Chondrocyte (in vitro differentiated cells): ENCODE measurements around the gene MFNG. TPM values are rescaled to one million over a fixed set of nuclear protein-coding genes. Genes with fewer than 3 reads are reported as not detected.

Experiments
- DNase-seq: peaks from one replicate; pipeline ENCODE4 v3.0.0; 2021; ENCODE audit warnings: mixed read lengths, low spot score
- H3K27ac Mint-ChIP-seq: one replicate; pipeline ENCODE4 v1.8.0; 2021; ENCODE audit warnings: mild to moderate bottlenecking, moderate library complexity, mixed read lengths; ENCODE audit not compliant: unreplicated experiment
- H3K27me3 Mint-ChIP-seq: 2 replicates; pipeline ENCODE4 v1.8.0; 2021; ENCODE audit warnings: low read depth, mixed read lengths
- H3K36me3 Mint-ChIP-seq: 2 replicates; pipeline ENCODE4 v1.8.0; 2021; ENCODE audit warnings: low read depth, mixed read lengths
- H3K4me1 Mint-ChIP-seq: 2 replicates; pipeline ENCODE4 v1.8.0; 2021; ENCODE audit warnings: low read depth, mild to moderate bottlenecking, mixed read lengths
- H3K4me3 Mint-ChIP-seq: one replicate; pipeline ENCODE4 v1.8.0; 2021; ENCODE audit warnings: mild to moderate bottlenecking, moderate library complexity, mixed read lengths; ENCODE audit not compliant: unreplicated experiment
- H3K9me3 Mint-ChIP-seq: 2 replicates; pipeline ENCODE4 v1.8.0; 2021; ENCODE audit warnings: low read depth, mixed read lengths
- total RNA-seq: library from RNA; stranded (reverse); gene quantifications from 3 replicates; pipeline ENCODE4 v1.2.1, GENCODE V29; 2021
- TF ChIP-seq, protein P1 (sequence below): fragments of 200-600 bp; sonication (generic); IDR thresholded peaks from 2 replicates; pipeline ENCODE4 v1.5.0; 2021; ENCODE audit warnings: antibody characterized with exemption, mild to moderate bottlenecking, moderate library complexity

MFNG gene
- total RNA-seq, 1 donor from 2014 or later = 1.1 TPM

DNA sequence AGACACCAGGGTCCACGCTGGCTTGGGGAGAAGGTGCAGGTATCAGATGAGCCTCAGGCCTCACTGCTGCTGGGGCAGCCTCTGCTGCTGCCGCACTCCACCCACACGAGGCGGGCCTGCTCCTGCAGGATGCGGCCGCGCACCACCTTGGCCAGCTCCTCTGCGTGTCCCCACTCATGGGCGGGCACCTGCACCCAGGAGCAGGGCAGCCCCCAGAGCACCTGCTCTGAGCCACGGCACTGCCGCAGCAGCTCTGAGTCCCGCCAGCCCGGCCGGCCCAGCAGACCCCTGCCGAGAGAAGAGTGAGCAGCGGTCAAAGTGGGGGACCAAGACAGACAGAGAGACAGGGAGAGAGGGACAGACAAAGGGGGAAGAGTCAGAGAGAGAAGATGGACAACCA lies 4.9 kb upstream of the MFNG start:
- Mint-ChIP-seq H3K4me1 (peaks cover 20% of the 10 kb centered on the region), H3K36me3 (peaks cover 16% of the 10 kb centered on the region), H3K4me3 (no peak overlapping the region), H3K27me3 (no peaks in the 10 kb centered on the region), H3K27ac (no peak overlapping the region), H3K9me3 (no peaks in the 10 kb centered on the region)
- TF ChIP-seq, protein P1, sequence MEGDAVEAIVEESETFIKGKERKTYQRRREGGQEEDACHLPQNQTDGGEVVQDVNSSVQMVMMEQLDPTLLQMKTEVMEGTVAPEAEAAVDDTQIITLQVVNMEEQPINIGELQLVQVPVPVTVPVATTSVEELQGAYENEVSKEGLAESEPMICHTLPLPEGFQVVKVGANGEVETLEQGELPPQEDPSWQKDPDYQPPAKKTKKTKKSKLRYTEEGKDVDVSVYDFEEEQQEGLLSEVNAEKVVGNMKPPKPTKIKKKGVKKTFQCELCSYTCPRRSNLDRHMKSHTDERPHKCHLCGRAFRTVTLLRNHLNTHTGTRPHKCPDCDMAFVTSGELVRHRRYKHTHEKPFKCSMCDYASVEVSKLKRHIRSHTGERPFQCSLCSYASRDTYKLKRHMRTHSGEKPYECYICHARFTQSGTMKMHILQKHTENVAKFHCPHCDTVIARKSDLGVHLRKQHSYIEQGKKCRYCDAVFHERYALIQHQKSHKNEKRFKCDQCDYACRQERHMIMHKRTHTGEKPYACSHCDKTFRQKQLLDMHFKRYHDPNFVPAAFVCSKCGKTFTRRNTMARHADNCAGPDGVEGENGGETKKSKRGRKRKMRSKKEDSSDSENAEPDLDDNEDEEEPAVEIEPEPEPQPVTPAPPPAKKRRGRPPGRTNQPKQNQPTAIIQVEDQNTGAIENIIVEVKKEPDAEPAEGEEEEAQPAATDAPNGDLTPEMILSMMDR = no peak
- DNase-seq = no peak

DNA sequence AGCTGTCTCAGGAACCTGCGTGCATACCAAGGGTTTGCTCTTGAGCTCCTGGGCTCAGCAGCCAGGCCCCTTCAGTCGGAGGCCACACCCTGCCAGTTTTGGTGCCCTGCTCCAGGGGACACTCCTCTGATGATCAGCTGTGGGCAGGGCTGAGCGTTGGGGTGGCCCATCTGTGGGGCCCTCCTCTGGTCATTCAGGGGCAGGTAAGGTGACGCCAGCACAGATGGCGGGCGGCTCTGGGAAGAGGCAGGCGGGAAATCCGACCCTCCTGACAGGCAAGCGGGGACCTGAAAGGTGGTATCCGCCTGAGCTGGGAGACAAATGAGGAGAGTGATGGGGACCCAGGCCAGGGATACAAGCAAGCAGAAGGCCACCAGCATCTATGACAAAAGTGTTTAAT lies 3.8 kb upstream of the MFNG start:
- peaks cover 13% of the 10 kb centered on the region for H3K36me3 Mint-ChIP-seq
- H3K27me3 Mint-ChIP-seq = no peaks in the 10 kb centered on the region
- no peak for DNase-seq
- H3K4me1 Mint-ChIP-seq = peaks cover 17% of the 10 kb centered on the region
- H3K9me3 Mint-ChIP-seq = no peaks in the 10 kb centered on the region
- H3K27ac Mint-ChIP-seq = no peak overlapping the region
- TF ChIP-seq, protein P1 = no peak
- H3K4me3 Mint-ChIP-seq = no peak overlapping the region

DNA sequence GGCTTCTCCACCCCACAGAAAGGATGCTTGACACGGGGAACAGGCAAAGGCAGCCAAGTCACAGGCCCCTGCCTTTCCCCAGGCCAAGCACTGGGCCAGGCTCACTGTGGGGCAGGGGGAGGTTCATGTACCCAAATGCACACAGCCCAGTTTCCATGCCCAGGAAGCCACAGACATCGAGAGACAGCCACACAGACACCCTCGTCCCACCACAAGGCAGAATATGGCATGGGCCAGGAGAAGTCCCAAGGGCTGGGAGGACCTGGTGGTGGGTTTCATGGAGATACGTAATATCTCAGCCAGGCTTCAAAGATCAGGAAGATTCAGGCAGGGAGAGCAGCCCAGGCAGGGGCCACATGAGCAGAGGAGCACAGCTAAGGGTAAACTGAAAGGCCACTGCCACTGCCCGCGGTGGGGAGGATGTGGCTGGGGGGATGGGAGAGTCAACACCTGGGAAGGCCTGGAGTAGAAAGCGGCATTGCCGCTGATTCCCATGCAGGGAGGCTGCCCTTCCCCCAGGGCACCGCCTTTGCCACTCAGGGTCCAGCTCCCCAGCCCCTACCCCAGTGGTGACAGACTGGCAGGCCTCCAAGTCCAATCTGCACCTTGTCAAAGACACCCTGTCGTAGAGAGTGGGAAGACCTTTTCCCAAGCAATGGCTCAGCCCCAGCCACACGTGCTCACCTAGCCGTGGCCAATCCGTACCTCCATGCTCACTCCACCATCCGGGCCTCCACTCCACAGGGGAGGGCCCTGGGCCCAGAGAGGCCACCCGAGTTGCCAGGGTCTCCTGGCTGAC lies 2.4 kb upstream of the MFNG start:
- TF ChIP-seq, protein P1 = no peak
- Mint-ChIP-seq H3K9me3 (no peaks in the 10 kb centered on the region), H3K27me3 (no peaks in the 10 kb centered on the region), H3K36me3 (peaks cover 12% of the 10 kb centered on the region), H3K4me1 (peaks cover 20% of the 10 kb centered on the region), H3K27ac (no peak overlapping the region), H3K4me3 (no peak overlapping the region)
- DNase-seq = no peak

DNA sequence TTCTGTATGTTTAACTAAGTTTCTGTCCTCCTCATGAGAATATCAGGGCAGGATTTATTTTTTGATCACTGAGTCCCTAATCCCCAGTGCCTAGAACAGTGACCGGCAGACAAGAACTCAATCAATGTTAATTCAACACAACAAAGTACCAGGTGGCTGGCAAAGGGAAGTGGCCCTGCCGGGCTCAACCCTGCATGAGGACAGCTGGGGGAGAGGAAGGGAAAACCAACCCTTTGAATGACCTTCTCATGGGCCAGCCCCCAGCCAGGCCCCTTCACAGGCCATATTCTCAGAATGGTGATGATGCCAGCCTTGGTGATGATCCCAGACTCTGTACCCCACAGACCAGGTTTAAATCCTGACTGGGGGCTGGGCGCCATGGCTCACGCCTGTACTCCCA lies 1.4 kb upstream of the MFNG start:
- DNase-seq = no peak
- TF ChIP-seq, protein P1 = no peak
- Mint-ChIP-seq H3K4me1 (peaks cover 22% of the 10 kb centered on the region), H3K36me3 (peaks cover 11% of the 10 kb centered on the region), H3K4me3 (no peak overlapping the region), H3K9me3 (no peaks in the 10 kb centered on the region), H3K27me3 (no peaks in the 10 kb centered on the region), H3K27ac (no peak overlapping the region)

DNA sequence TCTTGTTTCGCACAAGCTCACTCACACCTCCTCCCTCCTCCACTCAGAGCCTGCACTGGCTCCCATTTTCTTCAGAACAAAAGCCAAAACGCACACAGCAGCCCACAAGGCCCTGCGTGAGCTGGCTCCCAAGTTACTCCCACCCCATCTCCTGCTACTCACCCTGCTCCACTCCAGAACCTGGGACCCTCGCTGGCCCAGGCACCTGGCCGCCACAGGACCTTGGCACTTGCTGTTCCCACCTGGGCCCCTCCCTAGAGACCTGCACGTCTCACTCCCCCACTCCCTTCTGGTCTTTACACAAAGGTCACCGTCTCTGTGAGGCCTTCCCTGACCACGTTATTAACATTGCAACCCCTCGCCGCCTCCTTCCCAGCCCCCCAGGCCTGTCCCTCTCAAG lies 945 bp upstream of the MFNG start:
- Mint-ChIP-seq H3K4me3 (no peak overlapping the region), H3K27me3 (no peaks in the 10 kb centered on the region), H3K4me1 (peaks cover 22% of the 10 kb centered on the region), H3K9me3 (no peaks in the 10 kb centered on the region), H3K27ac (no peak overlapping the region), H3K36me3 (peaks cover 11% of the 10 kb centered on the region)
- TF ChIP-seq, protein P1 = no peak
- no peak for DNase-seq
